HG02588 (cell line): ENCODE measurements around the gene TOX3.

Source experiments
- ATAC-seq: cut with Tn5 transposase; IDR thresholded peaks from one replicate; pipeline ENCODE4 v1.9.1; 2021; ENCODE audit warnings: mild to moderate bottlenecking, moderate library complexity; ENCODE audit not compliant: unreplicated experiment

The TOX3 gene

DNA sequence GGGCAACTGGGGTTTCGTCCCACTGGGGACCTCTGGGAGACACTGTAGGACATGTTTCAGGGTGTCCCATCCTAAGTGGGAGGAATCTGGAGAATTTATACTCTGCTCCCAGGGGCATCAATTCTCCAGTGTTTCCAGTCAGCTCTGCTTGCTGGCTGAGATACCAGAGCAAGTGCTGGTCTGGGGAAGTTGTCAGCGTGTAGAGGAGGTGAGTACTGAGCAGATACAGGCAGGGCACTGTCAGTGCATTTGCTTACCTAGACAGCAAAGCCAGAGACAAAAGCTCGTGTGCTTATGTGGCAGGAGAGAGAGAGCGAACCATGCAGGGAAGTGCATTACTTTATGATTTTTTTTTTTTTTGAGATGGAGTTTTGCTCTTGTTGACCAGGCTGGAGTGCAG is 20.2 kb upstream of the TOX3 start:
- no peak for ATAC-seq

DNA sequence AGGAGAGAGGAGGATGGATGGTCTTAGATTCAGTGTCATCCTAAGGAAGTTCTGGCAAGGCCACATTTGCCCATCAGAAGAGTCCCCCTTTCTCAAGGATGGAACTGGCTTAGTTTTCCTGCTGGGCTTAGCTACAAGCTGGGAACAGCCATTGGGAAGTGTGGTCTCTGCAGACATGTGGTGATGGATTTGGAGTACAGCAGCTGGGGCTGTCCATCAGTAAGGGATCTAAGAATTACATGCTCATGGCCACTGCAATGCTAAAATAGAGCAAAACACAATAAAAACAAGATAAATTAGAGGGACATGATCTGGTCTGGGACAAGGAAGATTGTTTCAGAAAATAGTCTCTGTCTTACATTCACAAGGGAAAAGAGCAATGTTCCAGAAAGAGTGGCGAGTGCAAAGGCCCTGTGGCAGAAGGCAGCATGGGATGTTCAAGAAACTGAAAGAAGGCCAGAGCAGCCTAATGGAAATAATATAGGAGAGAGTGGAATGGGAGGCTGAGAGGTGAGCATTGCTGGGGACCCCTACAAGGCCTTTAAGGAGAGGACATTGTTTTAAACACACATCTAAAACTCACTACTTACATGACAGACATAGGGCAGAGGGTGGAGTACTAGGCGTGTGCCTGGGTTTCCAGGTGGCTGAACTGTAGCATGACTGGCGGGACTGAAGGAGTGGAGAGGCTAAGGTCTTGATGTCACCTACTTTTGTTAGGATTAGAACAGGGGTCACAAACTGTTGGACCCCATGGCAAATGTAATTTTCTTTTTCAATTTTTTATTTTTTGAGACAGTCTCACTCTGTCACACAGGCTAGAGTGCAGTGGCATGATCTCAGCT is 17.0 kb upstream of the TOX3 start:
- ATAC-seq, result no peak

DNA sequence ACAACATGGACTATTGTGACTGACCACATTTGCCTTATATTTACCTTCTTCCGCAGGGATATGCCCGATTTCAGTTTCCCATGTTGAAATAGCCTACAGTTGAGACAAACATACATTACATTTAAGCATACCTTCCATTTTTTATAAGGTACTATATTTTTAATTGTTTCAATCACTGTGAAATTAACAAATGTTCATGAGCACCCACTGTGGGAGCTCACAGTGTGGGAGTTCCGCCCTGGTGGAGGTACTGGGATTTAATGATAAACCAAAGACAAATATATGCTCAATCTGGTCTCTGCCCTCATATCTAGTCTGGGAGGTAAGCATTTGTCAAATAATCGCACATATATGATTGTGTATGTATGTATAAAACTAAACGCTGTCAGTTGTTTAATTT is 15.8 kb upstream of the TOX3 start:
- no peak for ATAC-seq

DNA sequence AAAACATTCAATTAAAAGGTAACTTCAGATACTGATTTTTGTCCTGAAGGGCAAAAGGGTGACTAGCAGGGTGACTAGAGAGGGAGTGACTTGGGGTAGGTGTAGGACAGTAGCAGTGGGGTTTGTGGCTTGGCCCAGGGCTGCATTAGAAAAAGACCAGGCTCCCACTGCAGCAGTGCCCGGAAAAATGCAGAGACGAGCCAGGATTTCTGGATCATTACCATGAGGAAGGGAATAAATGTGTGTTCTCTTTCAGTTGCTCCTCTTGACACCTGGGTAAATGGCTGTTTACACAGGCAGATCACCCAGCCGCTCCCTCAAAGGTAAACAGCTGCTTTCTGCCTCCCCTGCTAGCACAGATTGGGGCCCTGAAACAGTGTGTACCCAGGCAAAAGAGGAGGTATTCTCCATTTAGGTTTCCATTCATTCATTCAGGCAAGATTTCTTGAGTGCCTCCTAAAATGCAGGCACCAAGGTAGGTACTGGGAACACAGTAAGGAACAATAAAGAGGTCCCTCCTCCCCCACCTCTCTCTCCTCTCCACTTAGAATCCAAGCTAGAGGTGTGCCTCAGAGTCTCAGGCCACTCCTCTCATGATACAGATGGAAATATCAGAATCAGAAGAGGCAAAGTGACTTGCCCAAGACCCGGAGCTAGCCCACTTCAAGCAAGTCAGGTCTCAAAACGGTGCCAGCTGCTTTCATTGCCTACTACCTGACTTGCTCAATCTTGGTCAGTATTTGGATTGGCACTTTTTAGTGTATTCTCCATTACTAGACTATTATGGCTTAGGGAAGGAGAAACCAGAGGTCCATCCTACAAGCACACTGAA is 15.2 kb upstream of the TOX3 start:
- no peak for ATAC-seq

DNA sequence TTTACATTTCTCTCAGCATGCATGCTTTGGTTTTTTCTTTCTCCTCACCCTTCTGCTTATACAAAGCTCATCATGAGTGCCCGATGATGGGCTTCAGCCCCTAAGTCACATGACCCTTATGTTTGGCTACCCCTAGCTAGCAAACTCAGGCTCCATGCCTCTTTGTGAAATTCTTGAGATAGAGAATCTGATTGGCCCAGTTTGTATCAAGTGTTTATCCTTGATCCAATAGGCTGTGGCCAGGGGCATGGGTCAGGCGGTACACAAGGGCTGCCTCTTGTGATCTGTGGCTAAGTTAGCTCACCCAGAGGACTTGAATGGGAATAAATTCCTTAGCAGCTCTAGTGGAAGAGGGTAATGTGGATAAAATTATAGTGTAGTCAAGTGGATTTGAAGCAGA is 11.5 kb upstream of the TOX3 start:
- ATAC-seq, result no peak

DNA sequence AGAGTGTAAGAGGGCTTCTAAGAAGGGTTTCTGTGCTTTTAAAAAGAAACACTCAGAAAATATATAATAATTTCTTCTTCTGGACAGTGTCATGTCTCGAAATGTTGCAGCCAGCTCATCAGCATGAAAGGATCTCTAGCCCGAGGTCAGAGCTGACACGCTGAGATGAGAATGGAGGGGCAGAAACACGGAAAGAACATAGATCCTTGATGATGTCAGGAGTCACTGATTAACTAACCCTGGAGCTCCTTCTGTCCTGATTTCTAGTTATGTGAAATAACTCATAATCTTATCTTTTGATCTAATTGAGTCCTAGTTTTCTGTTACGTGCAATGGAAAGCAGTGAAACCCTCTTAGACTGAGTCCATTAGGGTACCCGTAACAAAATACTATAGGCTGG is 10.3 kb upstream of the TOX3 start:
- ATAC-seq, result no peak

DNA sequence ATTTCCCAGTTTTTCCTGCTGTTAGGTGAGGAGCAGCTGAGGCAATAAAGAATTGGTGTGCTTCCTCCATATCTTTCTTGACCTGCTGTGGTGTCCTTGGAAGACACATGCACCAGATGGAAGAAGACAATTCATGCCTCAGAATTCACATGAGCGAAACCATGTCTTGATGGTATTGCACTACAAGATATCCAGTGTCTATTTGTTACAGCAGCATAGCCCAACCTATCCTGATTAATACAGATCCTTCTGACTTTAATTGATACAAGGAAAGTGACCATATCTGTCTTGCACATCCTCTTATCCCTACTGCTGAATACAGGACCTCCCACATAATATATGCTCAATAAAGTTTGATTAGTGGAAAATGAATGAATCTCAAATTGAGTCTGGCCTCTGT is 9.1 kb upstream of the TOX3 start:
- ATAC-seq, result no peak

DNA sequence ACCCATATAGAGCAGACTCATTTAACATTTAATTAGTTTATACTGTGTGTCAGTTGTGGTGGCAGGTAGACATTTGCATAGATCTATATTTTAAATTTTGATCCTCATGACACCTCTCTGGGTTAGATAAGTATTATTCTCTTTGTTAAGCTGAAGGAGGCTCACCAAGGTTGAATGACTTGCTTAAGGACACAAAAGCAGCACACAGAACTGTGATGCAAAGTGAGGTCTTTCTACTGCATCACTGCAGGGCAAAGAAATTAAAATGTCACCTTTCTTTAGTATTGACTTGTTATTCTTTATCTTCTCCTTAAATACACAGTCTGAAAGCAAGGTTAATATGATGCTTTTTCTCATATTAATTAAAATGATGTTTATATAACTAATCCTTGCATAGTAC is 8.6 kb upstream of the TOX3 start:
- no peak for ATAC-seq

DNA sequence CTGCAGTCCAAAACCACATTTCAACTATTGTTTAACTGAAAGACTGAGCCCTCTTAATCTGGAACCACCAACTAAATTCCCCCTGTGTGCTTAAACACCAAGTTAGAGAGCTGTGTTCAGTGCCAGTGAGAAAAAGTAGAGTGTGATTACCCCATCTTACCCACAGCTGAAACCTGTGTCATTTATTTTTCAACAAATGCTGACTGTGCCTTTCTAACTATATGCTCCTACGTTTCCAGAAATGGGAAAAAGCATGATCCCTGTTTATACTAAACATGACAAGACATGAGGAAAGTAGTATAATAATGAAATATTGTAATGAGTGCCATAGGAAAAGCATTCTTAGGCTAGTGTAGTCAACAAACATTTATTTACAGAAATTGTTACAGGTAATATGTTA is 7.4 kb upstream of the TOX3 start:
- ATAC-seq, result no peak

DNA sequence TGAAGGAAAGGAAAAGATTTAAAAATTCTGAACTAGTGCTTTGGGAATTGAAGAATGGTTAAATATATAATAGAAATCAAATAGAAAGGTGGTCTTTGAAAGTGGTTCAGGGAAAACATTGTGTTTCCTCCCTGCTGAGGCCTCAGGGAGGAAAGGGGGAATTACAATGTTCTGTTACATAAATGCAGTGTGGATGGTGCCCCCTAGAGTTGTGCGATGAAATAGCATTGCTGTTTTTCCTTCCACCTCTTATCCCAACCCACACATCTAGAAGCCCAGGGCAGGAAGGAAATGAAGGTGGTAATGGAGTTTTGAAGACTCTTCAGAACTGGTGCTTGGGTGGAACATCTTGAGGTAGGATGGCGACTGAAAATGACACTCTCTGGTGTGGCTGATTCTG is 6.4 kb upstream of the TOX3 start:
- ATAC-seq, result no peak

DNA sequence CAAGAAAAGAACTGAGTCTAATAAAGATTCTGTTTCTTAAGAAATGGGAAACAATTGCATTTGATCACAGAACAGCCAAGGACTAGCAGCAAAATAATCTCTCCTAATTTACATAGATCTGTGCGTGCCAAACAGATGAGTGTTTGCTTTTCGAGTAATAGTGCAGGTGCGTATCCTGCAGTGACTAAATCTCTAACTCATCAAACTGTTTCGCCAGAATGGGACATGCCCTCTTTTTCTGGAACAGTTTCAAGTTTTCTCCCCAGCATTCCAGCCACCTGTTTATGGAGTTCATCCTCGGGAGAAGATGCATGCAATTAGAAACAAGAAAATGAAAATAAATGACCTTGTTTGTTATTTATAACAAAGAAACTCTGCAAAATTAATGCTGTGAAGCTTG is 5.7 kb upstream of the TOX3 start:
- no peak for ATAC-seq

DNA sequence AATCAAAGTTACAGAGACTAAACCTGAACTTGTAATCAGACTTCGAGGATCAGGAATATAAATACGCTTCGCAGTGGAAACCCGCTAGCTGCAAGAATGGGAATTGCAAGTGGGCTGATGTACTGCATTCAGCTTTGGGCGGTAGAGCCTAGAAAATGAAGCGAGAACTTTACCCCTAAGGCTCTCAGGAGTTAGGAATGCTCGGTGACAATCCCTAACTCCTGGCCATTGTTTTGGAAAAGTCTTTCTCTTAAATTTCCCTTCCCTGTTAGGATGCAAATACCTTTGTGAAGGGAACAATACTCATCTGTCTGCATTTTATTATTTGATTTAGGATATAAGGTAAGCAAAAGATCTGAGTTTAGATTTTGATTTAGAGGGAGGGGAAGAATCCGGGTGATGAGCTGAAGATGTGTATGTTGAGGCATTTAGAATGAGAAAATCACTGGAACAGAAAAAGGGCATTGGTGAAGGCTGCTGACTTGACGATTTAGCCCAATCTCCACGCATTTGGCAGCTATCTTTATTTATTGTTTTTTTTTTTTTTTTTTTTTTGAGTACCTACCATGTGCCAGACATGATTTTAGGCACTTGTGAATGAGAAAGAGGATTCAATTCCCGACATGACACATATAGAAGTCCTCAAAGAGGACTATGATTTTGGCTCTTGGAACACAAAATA is 2.2 kb upstream of the TOX3 start:
- ATAC-seq, result no peak

DNA sequence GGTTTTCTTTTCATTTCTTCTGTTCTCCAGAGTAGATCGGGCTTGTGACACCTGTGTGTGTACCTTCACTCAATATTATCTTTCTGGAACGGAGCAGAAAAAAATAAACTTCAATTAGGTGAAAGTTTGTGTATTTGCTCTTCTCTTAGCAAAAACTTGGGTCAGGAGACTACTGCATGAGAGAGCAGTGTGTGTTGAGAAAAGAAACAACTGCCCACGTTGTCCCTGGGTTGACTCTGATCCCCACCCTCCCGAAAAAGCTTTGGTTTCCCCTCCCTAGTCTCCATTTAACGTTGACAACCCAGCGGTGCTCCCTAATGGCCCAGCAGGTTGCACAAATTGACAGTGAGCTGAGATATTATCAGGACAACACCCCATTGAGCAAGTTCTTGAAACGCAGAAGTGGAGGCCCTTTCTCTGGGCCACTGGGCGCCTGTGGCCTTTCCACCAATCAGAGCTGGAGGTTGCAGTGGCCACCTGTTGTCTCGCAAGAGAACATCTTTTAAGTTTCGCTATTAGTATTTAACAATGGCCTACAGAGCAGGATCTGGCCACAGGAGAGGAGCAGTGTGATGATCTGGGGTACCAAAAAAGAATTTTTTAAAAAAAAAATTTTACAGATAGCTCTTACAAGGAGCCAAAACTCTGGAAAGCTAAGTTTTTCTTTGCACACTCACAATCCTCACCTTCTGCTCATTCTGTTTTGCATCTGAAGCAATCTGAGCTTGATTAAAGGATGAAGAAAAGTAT is 1.5 kb upstream of the TOX3 start:
- no peak for ATAC-seq

DNA sequence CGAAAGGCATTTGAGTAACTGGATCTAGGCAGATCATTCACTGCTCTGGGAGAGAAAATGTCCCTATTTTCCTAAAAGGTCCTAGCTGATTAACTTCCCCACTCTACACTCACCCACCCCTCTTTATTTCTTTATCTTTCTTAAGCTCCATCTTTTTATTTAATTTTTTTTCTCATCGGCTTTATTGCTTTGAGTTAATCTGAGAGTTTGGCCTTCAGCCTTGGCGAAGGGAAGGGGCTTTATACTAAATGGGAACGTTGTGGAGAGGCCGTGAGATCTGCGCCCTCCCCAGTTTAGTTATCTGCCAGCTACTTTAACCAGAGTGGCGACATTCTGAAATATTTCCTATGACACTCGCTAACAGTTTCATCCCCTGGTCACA is 882 bp upstream of the TOX3 start:
- ATAC-seq, result no peak

DNA sequence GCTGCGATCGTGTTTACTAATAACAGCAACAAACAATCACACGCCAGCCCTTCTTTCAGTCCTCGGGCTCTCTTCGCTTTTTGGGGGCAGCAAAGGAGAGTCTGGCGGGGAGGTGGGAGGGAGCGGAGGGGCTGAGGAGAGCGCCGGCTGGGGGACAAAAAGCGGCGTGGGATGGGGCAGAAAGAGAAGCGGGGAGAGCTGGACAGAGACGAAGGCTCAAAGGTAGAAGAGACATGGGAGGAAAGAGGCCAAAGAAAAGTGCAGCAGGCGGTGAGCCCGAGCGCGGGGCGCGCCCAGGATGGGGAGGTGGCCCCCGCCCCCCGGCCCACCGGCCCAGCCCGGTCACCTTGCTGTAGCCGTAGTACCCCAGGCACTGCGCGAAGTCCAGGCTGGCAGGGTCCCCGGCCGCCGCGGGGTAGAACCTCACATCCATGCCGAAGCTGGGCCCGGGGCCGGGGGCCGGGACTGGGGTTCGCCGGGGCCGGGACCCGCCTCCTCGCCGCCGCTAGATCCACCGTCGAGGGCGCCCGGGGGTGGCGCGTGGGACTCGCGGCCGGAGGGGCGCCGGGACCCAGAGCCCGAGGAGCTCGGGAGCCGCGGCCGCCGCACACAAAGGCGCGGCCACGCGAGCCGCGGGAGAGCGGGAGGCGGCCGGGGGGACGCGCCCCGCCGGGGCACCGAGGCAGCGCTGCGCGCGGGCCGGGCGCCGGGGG is 496 bp downstream of the TOX3 start:
- ATAC-seq, result no peak

DNA sequence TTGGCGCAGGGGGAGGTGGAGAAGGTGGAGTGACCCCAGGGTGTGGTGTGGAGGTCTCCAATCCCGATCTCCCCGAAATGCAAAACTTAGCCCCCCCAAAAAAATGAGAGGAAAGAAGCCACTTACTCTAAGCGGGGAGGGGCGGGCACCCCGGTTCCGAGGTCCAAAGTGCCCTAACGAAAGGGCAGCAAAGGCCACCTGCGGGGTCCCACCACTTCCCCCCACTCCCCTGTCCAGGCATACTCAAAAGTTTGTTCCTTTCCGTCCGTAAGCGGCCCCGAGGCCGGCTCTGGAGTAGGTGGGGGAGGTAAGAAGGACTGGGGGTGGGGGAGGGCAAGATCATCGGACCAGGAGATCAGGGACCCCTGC is 1.1 kb downstream of the TOX3 start:
- no peak for ATAC-seq

DNA sequence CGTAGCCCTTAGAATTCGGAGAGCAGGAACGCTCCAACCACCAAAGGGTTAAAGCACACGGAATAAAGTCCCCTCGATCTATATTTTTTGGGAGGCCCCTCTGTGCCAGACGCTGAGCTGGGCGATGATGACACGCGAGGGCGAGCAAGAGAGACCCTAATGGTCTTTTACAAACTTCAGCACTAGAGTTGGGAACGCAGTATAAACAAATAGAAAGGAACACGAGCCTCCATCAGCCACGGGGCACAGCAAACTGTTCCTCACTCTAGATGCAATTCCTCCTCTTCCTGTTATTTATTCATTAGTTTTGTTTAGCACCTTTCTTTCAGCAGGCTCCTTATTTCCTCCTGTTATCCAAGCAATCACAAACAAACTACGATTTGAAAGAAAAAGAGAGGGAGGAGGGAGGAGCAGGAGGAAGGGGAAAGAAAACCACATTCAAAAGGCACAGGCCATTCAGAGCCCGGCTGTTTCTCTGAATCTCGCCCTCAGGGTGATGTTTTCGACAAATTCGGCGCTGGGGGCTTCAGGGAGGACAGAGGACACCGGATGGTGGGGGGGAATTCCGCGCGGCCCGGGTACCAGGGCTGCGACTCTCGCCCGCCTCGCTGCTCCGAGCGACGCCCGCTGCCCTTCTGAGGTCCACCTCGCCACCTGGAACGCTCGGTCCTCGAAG is 1.6 kb downstream of the TOX3 start:
- ATAC-seq, result no peak

DNA sequence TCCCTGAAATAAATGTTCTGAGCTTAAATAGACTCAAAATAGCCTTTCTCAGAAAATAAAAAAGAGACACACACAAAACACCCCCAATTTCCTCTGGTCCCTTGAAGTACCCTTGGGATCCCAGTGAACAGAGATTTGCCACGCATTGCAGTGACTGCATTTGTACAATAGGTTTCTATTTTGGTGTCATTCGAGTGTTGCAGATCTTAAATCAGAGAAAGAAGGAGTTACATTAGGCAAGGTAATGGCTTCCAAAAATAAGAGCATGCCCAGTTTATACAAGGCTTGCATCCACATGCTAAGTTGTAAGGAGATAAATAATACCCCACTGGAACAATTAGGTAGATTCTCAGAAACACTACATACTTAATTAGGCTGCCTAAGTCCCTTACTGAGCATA is 2.2 kb downstream of the TOX3 start:
- ATAC-seq, result no peak

DNA sequence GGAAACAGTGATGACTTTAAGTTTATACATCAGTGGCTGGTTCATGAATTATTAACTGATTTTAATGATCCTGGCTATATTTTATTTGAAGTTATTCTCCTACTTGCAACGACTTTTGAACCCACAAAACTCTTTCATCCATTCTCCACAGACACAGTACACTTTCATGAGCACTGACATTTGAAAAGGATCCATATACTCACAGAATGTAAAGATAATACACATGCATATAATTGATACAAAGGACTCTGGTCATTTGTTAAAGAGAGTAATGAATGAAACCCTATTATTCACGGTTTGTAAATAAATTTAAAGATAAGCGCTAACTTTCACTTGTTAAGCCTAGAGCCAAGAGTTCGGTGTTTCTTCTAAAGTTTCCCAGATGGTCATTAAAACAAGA is 3.3 kb downstream of the TOX3 start:
- ATAC-seq, result no peak

DNA sequence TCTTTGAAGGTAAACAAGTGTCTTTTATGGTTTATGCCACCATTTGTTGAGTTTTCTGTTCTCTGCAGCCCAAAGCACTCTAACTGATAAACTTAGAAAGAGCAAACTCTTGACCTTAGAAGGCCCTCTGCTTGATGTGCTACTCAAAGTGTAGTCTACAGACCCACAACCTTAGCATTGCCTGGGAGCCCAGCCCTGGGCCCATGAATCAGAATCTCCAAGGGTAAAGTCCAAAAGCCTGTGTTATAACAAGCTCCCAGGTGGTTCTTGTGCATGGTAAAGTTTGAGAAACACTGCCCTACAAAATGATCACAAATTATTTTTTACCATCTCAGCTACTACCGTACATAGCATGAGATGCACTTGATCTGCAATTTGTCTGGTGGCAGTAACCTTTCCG is 6.0 kb downstream of the TOX3 start:
- no peak for ATAC-seq
